Measurements from ENCODE around the gene MAP3K14.

MAP3K14 gene

GRCh38 chr17:45246338-45246737, 70.5 kb downstream of the MAP3K14 start:
- peak overlapping the region in 1 of 2 donors; percentile 73 for H3K4me3 ChIP-seq (ENCODE audit: low read length in 2 of 2)
- H3K36me3 ChIP-seq (ENCODE audit: control insufficient read depth in 2 of 2, insufficient read depth in 2 of 2, low read length in 2 of 2) = peaks cover 8 to 18% of the 10 kb centered on the region in 2 donors
- no peaks in the 10 kb centered on the region for H3K9me3 ChIP-seq (ENCODE audit: control insufficient read depth in 2 of 2, low read length in 2 of 2)
- H3K27me3 ChIP-seq (ENCODE audit: control insufficient read depth in 2 of 2, insufficient read depth in 2 of 2, low read length in 2 of 2) = peaks cover 0 to 3% of the 10 kb centered on the region in 2 donors
- peaks cover 21 to 22% of the 10 kb centered on the region in 2 donors for H3K4me1 ChIP-seq (ENCODE audit: control insufficient read depth in 2 of 2, insufficient read depth in 2 of 2, low read length in 2 of 2)
- H3K9ac ChIP-seq (ENCODE audit: low read depth in 1 of 2, low read length in 2 of 2) = peak overlapping the region in 1 of 2 donors; percentile 6
- no peak overlapping the region for H3K27ac ChIP-seq (ENCODE audit: low read depth in 2 of 2, low read length in 2 of 2)

- Histone ChIP-seq H3K36me3 (ENCODE audit: control insufficient read depth in 2 of 2, insufficient read depth in 2 of 2, low read length in 2 of 2) (peaks cover 8 to 18% of the 10 kb centered on the region in 2 donors), H3K27me3 (ENCODE audit: control insufficient read depth in 2 of 2, insufficient read depth in 2 of 2, low read length in 2 of 2) (peaks cover 9 to 15% of the 10 kb centered on the region in 2 donors), H3K27ac (ENCODE audit: low read depth in 2 of 2, low read length in 2 of 2) (no peak overlapping the region), H3K4me1 (ENCODE audit: control insufficient read depth in 2 of 2, insufficient read depth in 2 of 2, low read length in 2 of 2) (peaks cover 22 to 25% of the 10 kb centered on the region in 2 donors), H3K4me3 (ENCODE audit: low read length in 2 of 2) (no peak overlapping the region), H3K9ac (ENCODE audit: low read depth in 1 of 2, low read length in 2 of 2) (no peak overlapping the region), H3K9me3 (ENCODE audit: control insufficient read depth in 2 of 2, low read length in 2 of 2) (no peaks in the 10 kb centered on the region)
Observed at GRCh38 chr17:45244725-45245656, 71.8 kb downstream of the MAP3K14 start.

- Histone ChIP-seq H3K4me1 (ENCODE audit: control insufficient read depth in 2 of 2, insufficient read depth in 2 of 2, low read length in 2 of 2) (peaks cover 19 to 22% of the 10 kb centered on the region in 2 donors), H3K27me3 (ENCODE audit: control insufficient read depth in 2 of 2, insufficient read depth in 2 of 2, low read length in 2 of 2) (peaks cover 10 to 18% of the 10 kb centered on the region in 2 donors), H3K4me3 (ENCODE audit: low read length in 2 of 2) (no peak overlapping the region), H3K36me3 (ENCODE audit: control insufficient read depth in 2 of 2, insufficient read depth in 2 of 2, low read length in 2 of 2) (peaks cover 10 to 26% of the 10 kb centered on the region in 2 donors), H3K9me3 (ENCODE audit: control insufficient read depth in 2 of 2, low read length in 2 of 2) (no peaks in the 10 kb centered on the region), H3K27ac (ENCODE audit: low read depth in 2 of 2, low read length in 2 of 2) (peak overlapping the region in 1 of 2 donors; percentile 16), H3K9ac (ENCODE audit: low read depth in 1 of 2, low read length in 2 of 2) (peak overlapping the region; percentile 9 to 14)
Observed at GRCh38 chr17:45243750-45244149, 73.1 kb downstream of the MAP3K14 start.

- Histone ChIP-seq H3K9me3 (ENCODE audit: control insufficient read depth in 2 of 2, low read length in 2 of 2) (no peaks in the 10 kb centered on the region), H3K27me3 (ENCODE audit: control insufficient read depth in 2 of 2, insufficient read depth in 2 of 2, low read length in 2 of 2) (peaks cover 10 to 18% of the 10 kb centered on the region in 2 donors), H3K9ac (ENCODE audit: low read depth in 1 of 2, low read length in 2 of 2) (no peak overlapping the region), H3K4me1 (ENCODE audit: control insufficient read depth in 2 of 2, insufficient read depth in 2 of 2, low read length in 2 of 2) (peaks cover 14 to 15% of the 10 kb centered on the region in 2 donors), H3K4me3 (ENCODE audit: low read length in 2 of 2) (no peak overlapping the region), H3K27ac (ENCODE audit: low read depth in 2 of 2, low read length in 2 of 2) (no peak overlapping the region), H3K36me3 (ENCODE audit: control insufficient read depth in 2 of 2, insufficient read depth in 2 of 2, low read length in 2 of 2) (peaks cover 10 to 35% of the 10 kb centered on the region in 2 donors)
Observed at GRCh38 chr17:45242029-45242414, 74.8 kb downstream of the MAP3K14 start.

GRCh38 chr17:45241328-45242028, 75.3 kb downstream of the MAP3K14 start:
- Histone ChIP-seq H3K4me1 (ENCODE audit: control insufficient read depth in 2 of 2, insufficient read depth in 2 of 2, low read length in 2 of 2) (peaks cover 9 to 10% of the 10 kb centered on the region in 2 donors), H3K9me3 (ENCODE audit: control insufficient read depth in 2 of 2, low read length in 2 of 2) (no peaks in the 10 kb centered on the region), H3K36me3 (ENCODE audit: control insufficient read depth in 2 of 2, insufficient read depth in 2 of 2, low read length in 2 of 2) (peaks cover 10 to 34% of the 10 kb centered on the region in 2 donors), H3K9ac (ENCODE audit: low read depth in 1 of 2, low read length in 2 of 2) (no peak overlapping the region), H3K4me3 (ENCODE audit: low read length in 2 of 2) (peak overlapping the region in 1 of 2 donors; percentile 2), H3K27ac (ENCODE audit: low read depth in 2 of 2, low read length in 2 of 2) (no peak overlapping the region), H3K27me3 (ENCODE audit: control insufficient read depth in 2 of 2, insufficient read depth in 2 of 2, low read length in 2 of 2) (peaks cover 10 to 18% of the 10 kb centered on the region in 2 donors)

DNA sequence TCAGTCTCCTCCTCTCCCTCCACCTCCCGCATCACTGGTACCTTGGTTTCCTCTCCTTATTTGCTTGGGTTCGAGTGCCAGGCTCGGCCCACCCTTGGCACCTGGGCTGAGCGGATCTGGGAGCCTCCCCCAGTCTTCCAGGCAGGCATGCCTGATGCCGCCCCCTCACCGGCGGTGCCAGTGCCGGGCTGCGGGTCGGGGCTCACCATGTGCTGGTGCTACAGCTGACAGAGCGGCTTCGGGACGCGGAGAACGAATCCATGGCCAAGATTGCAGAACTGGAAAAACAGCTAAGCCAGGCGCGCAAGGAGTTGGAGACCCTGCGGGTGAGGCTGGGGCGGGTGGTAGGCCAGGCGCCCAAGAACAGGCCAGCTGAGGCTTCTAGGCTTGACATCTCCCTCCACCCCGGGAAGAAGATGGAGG, 75.9 kb downstream of the MAP3K14 start:
- H3K4me1 ChIP-seq (ENCODE audit: control insufficient read depth in 2 of 2, insufficient read depth in 2 of 2, low read length in 2 of 2) = peaks cover 9% of the 10 kb centered on the region in 2 donors
- no peak overlapping the region for H3K9ac ChIP-seq (ENCODE audit: low read depth in 1 of 2, low read length in 2 of 2)
- H3K9me3 ChIP-seq (ENCODE audit: control insufficient read depth in 2 of 2, low read length in 2 of 2) = no peaks in the 10 kb centered on the region
- no peak overlapping the region for H3K27ac ChIP-seq (ENCODE audit: low read depth in 2 of 2, low read length in 2 of 2)
- H3K36me3 ChIP-seq (ENCODE audit: control insufficient read depth in 2 of 2, insufficient read depth in 2 of 2, low read length in 2 of 2) = peaks cover 10 to 34% of the 10 kb centered on the region in 2 donors
- H3K27me3 ChIP-seq (ENCODE audit: control insufficient read depth in 2 of 2, insufficient read depth in 2 of 2, low read length in 2 of 2) = peaks cover 10 to 18% of the 10 kb centered on the region in 2 donors
- no peak overlapping the region for H3K4me3 ChIP-seq (ENCODE audit: low read length in 2 of 2)

DNA sequence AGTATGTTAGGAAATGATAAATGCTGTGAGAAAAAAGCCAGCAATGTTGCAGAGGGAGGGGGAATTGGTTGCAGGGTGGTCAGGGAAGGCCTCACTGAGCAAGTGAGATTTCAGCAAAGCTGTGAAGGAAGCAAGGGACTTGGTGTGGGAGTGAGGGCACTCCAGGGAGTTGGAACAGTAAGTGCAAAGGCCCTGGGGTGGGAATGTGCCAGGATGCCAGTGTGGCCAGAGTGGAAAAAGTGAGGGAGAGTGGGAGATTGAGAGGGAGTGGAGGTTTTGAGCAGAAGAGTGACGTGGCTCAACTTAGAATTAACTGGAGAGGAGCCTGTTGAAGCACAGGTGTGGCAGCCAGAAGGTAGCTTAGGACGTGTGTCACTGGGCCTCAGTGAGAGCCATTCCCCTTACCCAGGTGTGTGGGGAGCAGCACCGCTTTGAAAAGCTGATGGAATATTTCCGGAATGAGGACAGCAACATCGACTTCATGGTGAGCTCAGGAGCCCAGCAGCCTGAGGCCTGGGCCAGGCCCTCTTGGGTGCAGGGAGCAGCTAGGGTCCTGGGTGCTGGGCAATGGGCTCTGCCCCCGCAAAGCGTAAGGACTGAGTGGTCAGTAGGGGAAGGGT, 78.6 kb downstream of the MAP3K14 start:
- H3K27ac ChIP-seq (ENCODE audit: low read depth in 2 of 2, low read length in 2 of 2) = no peak overlapping the region
- H3K9me3 ChIP-seq (ENCODE audit: control insufficient read depth in 2 of 2, low read length in 2 of 2) = no peaks in the 10 kb centered on the region
- peaks cover 3 to 24% of the 10 kb centered on the region in 2 donors for H3K36me3 ChIP-seq (ENCODE audit: control insufficient read depth in 2 of 2, insufficient read depth in 2 of 2, low read length in 2 of 2)
- H3K9ac ChIP-seq (ENCODE audit: low read depth in 1 of 2, low read length in 2 of 2) = no peak overlapping the region
- peaks cover 10 to 18% of the 10 kb centered on the region in 2 donors for H3K27me3 ChIP-seq (ENCODE audit: control insufficient read depth in 2 of 2, insufficient read depth in 2 of 2, low read length in 2 of 2)
- H3K4me1 ChIP-seq (ENCODE audit: control insufficient read depth in 2 of 2, insufficient read depth in 2 of 2, low read length in 2 of 2) = peaks cover 0 to 6% of the 10 kb centered on the region in 2 donors
- H3K4me3 ChIP-seq (ENCODE audit: low read length in 2 of 2) = no peak overlapping the region

- Histone ChIP-seq H3K9ac (ENCODE audit: low read depth in 1 of 2, low read length in 2 of 2) (no peak overlapping the region), H3K27ac (ENCODE audit: low read depth in 2 of 2, low read length in 2 of 2) (no peak overlapping the region), H3K36me3 (ENCODE audit: control insufficient read depth in 2 of 2, insufficient read depth in 2 of 2, low read length in 2 of 2) (peaks cover 3 to 24% of the 10 kb centered on the region in 2 donors), H3K4me3 (ENCODE audit: low read length in 2 of 2) (no peak overlapping the region), H3K27me3 (ENCODE audit: control insufficient read depth in 2 of 2, insufficient read depth in 2 of 2, low read length in 2 of 2) (peaks cover 10 to 18% of the 10 kb centered on the region in 2 donors), H3K4me1 (ENCODE audit: control insufficient read depth in 2 of 2, insufficient read depth in 2 of 2, low read length in 2 of 2) (peaks cover 0 to 6% of the 10 kb centered on the region in 2 donors), H3K9me3 (ENCODE audit: control insufficient read depth in 2 of 2, low read length in 2 of 2) (no peaks in the 10 kb centered on the region)
Observed at GRCh38 chr17:45237686-45238085, 79.1 kb downstream of the MAP3K14 start.

DNA sequence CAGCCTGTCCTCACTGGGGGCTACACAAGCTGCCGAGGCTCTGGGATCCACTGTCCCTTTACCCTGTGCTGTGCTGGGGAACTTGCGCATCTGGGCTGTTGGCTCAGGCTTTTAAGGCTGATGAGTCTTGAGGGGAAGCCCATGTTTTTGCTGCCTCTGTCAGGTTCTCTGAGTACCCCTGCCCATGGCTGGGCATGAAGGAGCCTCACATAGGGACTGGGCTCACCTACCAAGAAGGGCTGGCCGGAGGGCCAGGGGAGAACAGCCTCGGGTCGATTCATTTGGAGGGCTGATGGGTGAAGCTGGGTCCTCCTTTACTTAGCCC, 80.6 kb downstream of the MAP3K14 start:
- H3K4me3 ChIP-seq (ENCODE audit: low read length in 2 of 2) = no peak overlapping the region
- H3K36me3 ChIP-seq (ENCODE audit: control insufficient read depth in 2 of 2, insufficient read depth in 2 of 2, low read length in 2 of 2) = peaks cover 3 to 20% of the 10 kb centered on the region in 2 donors
- peaks cover 2 to 3% of the 10 kb centered on the region in 2 donors for H3K4me1 ChIP-seq (ENCODE audit: control insufficient read depth in 2 of 2, insufficient read depth in 2 of 2, low read length in 2 of 2)
- peaks cover 10 to 15% of the 10 kb centered on the region in 2 donors for H3K27me3 ChIP-seq (ENCODE audit: control insufficient read depth in 2 of 2, insufficient read depth in 2 of 2, low read length in 2 of 2)
- no peak overlapping the region for H3K27ac ChIP-seq (ENCODE audit: low read depth in 2 of 2, low read length in 2 of 2)
- no peak overlapping the region for H3K9ac ChIP-seq (ENCODE audit: low read depth in 1 of 2, low read length in 2 of 2)
- no peaks in the 10 kb centered on the region for H3K9me3 ChIP-seq (ENCODE audit: control insufficient read depth in 2 of 2, low read length in 2 of 2)
